GOT3 (cell line): ENCODE data around the gene VEPH1.
"Not testable (repeated sequence)": the region's sequence is repeated elsewhere in the genome, so short reads cannot be mapped to it uniquely, and the experiment has no call there.

Source experiments
- DNase-seq: peaks from one replicate; lab custom pipeline; 2025; ENCODE audit warnings: mixed read lengths; lab: John Stamatoyannopoulos, UW

The VEPH1 gene

DNA sequence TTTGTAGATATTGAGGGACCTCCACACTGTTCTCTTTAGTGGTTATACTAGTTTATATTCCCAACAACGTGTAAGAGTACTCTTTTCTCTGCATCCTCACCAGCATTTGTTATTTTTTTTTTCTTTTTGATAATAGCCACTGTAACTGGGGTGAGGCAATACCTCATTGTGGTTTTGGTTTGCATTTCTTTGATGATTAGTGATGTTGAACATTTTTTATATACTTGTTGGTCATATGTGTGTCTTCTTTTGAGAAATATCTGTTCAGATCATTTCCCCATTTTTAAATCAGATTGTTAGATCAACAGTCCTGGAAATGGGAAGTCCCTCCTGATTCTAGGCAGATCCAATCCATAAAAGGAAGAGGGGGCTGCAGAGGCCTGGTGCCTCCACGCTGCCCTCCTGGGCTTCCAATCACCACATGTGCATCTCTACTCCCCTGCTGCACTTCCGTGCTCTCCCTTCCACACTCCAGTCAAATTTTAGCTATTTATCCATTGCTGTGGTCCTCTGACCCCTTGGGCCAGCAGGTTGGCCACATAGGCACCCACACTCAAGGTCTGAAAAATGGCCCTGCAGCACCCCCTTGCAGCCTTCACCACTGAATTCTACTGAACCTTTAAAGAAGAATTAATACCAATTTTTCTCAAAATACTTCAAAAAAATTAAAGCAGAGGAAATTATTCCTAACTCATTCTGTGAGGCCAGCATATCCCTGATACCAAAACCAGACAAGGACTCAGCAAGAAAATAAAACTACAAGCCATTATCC, 154.7 kb downstream of the VEPH1 start:
- not testable (repeated sequence) for DNase-seq

- DNase-seq: no peak
Observed at GRCh38 chr3:157347577-157348303, 155.5 kb downstream of the VEPH1 start.

GRCh38 chr3:157336252-157337009, 166.8 kb downstream of the VEPH1 start:
- DNase-seq: no peak

DNA sequence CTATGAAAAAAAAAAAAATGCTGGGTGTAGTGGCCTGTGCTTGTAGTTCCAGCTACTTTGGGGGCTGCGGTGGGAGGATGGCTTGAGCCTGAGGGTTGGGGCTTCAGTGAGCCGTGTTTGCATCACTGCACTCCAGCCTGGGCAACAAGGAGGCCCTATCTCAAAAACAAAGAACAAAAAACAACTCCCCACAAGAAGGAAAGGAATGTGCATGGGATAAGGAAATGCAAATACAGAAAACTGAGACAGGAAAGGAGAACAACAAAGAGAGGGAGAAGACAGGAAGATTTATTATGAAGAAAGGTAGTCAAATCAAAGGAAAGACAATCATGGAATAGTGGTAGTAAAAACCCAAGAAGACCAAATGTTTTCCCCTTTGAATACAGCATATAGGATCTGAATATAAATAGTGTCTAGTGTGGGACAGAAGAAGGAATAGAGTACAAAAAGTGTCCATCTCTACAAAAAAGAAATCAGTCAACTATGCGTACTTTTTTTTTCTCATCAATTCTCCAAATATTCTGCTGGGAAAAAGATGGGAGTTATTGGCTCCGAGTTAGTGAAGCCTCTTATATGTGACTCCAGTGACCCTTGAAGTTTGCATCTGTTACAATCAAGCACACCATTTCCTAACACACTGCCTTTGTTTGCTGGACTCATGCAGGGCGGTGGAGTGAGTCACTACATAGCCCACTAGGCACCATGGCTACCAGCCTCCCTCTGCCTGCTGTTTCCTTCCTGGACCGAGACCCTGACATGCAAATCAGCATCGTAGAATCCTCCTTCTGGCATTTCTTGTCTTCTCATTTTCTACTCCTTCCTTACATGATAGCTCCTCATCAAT, 167.8 kb downstream of the VEPH1 start:
- no peak for DNase-seq

DNA sequence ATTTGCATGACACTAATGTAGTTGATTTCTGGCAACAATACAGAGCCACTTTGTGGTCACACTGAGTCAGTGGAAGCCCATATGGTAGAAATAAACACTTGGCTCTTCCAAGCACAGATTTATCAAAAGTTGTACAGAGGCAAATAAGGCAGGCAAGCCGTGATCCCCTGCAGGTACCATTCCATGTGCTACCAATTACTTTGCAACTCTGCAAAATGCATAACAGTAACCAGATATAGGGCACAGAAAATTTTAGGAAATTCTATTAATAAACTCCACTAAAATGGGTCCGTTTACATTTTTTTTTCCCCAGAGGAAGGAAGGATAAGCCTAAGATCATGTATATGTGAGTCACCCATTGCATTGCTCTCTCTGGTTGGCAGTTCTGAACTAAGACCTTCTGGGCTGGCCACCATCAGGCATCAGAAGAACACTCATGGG, 169.6 kb downstream of the VEPH1 start:
- no peak for DNase-seq

DNA sequence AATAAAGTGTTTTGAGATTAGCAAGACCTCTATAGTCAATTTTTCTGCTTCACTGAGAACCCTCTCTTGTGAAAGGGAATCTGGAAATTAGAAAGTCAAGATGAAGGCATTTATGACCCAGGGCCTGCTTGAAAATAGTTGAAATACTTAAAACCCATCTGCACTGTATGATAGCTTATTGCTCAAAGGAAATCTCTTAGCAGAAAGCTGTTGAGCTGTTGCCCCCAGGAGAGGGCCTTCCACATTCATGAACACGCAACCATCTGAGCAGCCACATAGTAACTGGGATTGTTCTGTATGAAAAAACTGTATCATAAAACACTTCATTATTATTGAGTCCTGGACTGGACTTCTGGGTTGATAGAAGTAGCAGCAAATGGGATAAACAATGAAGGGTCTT, 173.0 kb downstream of the VEPH1 start:
- DNase-seq: no peak

GRCh38 chr3:157329551-157329950, 173.7 kb downstream of the VEPH1 start:
- DNase-seq: no peak

GRCh38 chr3:157327837-157328236, 175.4 kb downstream of the VEPH1 start:
- no peak for DNase-seq

DNA sequence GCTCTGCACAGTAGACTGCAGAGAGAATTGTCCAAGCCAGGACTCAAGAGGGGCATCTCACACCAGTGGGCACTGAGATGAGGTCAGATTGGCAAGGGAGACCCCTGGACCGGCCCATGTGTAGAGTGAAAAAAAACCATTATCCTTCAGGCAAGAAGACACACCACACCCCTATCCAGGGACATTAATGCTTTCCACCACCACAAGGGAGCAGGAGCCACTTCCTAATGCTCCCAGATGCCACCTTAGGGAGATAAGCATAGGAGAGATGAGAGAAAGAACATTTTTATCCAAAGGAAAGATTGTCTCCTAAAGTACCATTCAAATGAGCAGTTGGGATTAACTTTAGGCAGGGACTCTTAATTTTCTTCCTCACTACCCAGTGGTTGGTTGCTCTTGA, 176.2 kb downstream of the VEPH1 start:
- no peak for DNase-seq

DNA sequence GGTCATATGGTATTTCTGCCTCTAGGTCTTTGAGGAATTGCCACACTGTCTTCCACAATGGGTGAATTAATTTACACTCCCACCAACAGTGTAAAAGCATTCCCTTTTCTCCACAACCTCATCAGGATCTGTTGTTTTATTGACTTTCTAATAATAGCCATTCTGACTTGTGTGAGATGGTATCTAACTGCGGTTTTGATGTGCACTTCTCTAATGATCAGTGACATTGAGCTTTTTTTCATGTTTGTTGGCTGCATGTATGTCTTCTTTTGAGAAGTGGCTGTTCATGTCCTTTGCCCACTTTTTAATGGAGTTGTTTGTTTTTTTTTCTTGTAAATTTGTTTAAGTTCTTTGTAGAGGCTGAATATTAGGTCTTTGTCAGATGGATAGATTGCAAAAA, 178.3 kb downstream of the VEPH1 start:
- not testable (repeated sequence) for DNase-seq

DNA sequence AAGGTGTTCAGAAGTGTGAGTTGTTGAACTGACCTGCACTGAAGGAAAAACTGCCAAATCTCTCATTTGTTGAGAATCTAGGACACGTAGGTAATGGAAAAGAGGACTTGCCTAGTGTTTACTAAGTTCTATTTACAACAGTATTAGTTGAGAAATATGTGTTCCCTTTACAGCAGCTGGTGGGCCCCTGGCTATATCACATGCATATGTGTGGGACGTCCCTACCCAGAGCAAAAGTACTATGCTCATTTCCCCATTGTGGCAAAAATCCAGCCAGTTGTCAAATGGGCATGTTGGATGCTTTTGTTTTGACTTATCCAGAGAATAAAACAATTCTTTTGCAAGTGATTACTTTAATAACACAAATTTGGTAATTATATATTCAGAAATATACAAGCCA, 179.9 kb downstream of the VEPH1 start:
- no peak for DNase-seq

GRCh38 chr3:157319672-157320071, 183.5 kb downstream of the VEPH1 start:
- no peak for DNase-seq

DNA sequence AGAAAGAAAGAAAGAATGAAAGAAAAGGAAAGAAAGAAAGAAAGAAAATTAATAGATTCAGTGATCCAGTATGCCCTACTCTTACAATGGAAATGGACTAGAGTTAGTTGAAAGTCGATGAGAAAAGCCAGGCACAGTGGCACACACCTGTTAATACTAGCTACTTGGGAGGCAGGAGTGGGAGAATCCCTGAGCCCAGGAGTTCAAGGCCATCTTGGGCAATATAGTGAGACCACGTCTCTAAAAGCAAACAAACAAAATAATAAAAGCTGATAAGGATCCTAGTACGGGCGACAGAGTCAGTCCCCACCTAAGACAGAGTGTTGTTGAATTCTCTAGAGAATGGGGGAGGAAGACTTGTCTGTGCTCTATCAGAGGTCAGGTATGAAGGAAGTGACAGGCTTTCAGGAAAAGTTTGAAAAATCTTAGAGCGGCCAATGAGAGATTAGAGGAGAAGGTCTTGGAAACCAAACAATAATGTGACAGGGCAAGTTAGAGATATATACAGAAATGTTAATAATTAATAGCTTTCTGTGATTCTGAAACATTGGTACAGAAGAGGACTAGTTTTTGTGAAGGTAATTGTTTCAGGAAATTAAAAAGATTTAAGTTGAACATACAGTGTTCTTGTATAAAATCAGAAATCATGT, 184.5 kb downstream of the VEPH1 start:
- DNase-seq: no peak

DNA sequence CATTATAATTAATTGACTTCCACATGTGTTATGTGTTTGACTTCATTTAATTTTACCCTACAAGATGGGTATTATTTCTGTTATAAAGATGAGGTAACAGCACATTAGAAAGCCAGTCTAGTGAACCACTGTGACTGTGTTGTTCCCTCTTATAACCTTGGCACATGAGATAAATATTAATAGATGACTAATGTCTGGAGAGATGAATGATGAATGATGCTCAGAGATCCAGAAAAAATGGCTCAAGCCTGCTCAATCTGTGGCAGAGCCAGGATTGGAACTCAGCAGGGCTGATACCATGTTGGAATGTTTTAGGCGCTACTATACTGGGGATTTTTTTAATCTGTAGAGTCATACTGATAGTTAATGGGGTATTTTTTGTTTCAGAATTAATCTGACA, 185.3 kb downstream of the VEPH1 start:
- DNase-seq: no peak

- no peak for DNase-seq
Observed at GRCh38 chr3:157313186-157313585, 190.0 kb downstream of the VEPH1 start.

DNA sequence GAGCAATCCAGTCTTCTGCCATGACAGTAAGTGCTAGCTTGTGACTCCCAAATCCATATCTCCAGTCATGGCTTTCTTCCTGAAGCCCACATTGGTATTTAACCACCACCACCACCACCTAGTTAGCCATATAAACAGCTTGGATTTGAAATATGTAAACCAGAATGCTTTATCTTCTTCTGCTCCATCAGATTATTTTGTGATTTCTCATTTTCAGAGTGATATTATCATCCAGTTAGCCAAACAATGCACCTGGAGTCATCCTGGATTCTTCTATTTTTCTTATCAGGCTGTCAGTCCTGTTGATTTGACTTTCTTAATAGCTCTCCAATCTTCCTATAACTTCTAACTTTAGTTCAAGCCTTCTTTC, 190.9 kb downstream of the VEPH1 start:
- DNase-seq: no peak

GRCh38 chr3:157311633-157312375, 191.4 kb downstream of the VEPH1 start:
- DNase-seq: no peak

DNA sequence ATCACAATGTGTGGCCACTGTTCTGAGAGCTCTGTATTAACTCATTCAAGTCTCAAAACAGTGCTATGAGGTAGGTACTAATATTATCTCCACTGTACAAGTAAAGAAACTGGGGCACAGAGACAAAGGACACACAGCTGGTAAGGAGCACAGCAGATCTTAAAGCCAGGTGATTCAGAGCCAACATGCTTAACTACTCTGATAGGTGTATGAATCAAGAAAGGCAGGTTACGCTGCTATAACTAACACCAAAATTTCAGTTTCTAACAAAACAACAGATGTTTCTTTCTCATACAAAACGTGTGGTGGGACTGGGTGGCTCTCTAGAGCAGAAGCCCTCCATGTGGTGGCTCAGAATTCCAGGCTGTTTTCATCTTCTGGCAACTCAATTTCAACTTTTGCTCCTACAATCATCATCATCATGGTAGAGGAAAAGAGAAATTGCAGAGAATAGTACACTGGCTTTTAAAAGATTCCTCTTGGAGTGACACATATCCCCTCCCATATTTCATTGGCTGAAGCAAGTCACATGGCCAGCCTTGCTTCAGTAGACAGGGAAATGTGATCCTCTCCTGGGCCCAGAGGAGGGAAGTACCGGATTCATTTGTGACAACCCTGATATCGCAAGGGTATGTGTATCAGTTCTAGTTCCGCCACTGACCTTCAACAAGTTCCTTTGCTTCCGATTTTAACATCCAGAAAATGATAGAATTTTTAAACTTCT, 192.7 kb downstream of the VEPH1 start:
- DNase-seq: no peak

DNA sequence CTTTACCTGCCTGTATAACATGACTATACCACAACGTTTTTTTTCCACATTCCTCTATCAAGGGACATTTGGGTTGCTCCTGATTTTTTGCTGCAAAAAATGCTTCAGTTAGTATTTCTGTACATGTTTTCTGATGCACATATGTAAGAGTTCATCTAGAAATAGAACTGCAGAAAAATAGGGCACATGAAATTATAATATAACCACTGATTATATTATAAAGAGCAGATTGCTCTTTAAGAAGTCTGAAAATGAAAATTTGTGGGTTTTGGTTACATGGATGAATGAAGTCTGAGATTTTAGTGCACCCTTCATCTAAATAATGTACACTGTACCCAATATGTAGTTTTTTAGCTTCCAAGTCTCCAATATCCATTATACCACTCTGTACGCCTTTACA, 196.7 kb downstream of the VEPH1 start:
- DNase-seq: no peak

GRCh38 chr3:157305392-157305791, 197.8 kb downstream of the VEPH1 start:
- DNase-seq: no peak
